Effector memory CD4-positive, alpha-beta T cell (primary cell): ENCODE results near the gene RORC.

ENCODE experiments used
- DNase-seq, 3 donors: peaks; one replicate each; pipeline ENCODE4 v3.0.0-alpha.2; 2020
- H3K27ac ChIP-seq: 2 replicates; pipeline ENCODE4 v1.7.0; 2013; ENCODE audit warnings: mild to moderate bottlenecking, low read length, moderate library complexity; ENCODE audit not compliant: insufficient read depth, poor library complexity, severe bottlenecking
- H3K27me3 ChIP-seq: replicated peaks from 2 replicates; pipeline ENCODE4 v1.7.0; 2013; ENCODE audit warnings: mild to moderate bottlenecking, low read length; ENCODE audit not compliant: insufficient read depth, control insufficient read depth, poor library complexity, severe bottlenecking
- H3K36me3 ChIP-seq: 2 replicates; pipeline ENCODE4 v1.7.0; 2013; ENCODE audit warnings: mild to moderate bottlenecking, low read length, moderate library complexity; ENCODE audit not compliant: control insufficient read depth, insufficient read depth
- H3K4me1 ChIP-seq: 2 replicates; pipeline ENCODE4 v1.7.0; 2013; ENCODE audit warnings: low read length, mild to moderate bottlenecking; ENCODE audit not compliant: control insufficient read depth, insufficient read depth, poor library complexity, severe bottlenecking
- H3K4me3 ChIP-seq: 2 replicates; pipeline ENCODE4 v1.7.0; 2013; ENCODE audit warnings: low read length, low read depth, mild to moderate bottlenecking; ENCODE audit not compliant: insufficient read depth, poor library complexity, severe bottlenecking
- H3K9me3 ChIP-seq: 2 replicates; pipeline ENCODE4 v1.7.0; 2013; ENCODE audit warnings: mild to moderate bottlenecking, low read length, moderate library complexity; ENCODE audit not compliant: control insufficient read depth

RORC gene

GRCh38 chr1:151851886-151852285 is 20.3 kb upstream of the RORC start:
- H3K4me1 ChIP-seq = no peaks in the 10 kb centered on the region
- peaks cover 3% of the 10 kb centered on the region for H3K36me3 ChIP-seq
- H3K27ac ChIP-seq = no peak overlapping the region
- no peaks in the 10 kb centered on the region for H3K27me3 ChIP-seq
- H3K4me3 ChIP-seq = no peak overlapping the region
- no peaks in the 10 kb centered on the region for H3K9me3 ChIP-seq
- DNase-seq = no peak

DNA sequence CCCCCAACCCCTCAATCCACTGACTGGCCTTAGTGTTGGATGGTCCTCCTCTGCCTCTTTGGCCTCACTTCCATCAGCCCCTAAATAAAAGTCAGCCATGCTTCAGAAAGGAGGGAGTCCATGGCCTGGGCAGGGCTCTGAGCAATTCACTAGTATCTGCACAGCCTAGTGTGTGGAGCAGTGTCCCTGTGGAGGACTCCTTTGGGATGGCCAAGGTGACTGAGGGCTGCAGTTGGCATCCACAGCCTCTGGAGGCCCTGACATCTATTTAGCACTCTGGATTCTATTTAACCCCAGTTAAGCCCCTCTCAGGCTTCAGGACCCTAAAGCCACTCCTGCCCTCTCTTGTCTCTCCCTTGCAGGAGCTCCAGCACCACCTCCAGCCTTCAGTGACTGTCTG is 18.3 kb upstream of the RORC start:
- Histone ChIP-seq H3K4me3 (no peak overlapping the region), H3K27me3 (no peaks in the 10 kb centered on the region), H3K9me3 (no peaks in the 10 kb centered on the region), H3K4me1 (no peaks in the 10 kb centered on the region), H3K36me3 (peaks cover 3% of the 10 kb centered on the region), H3K27ac (no peak overlapping the region)
- no peak for DNase-seq

GRCh38 chr1:151849126-151849525 is 17.5 kb upstream of the RORC start:
- no peaks in the 10 kb centered on the region for H3K9me3 ChIP-seq
- no peaks in the 10 kb centered on the region for H3K27me3 ChIP-seq
- H3K4me1 ChIP-seq = no peaks in the 10 kb centered on the region
- peaks cover 3% of the 10 kb centered on the region for H3K36me3 ChIP-seq
- no peak for DNase-seq
- no peak overlapping the region for H3K27ac ChIP-seq
- no peak overlapping the region for H3K4me3 ChIP-seq

- DNase-seq = no peak
- Histone ChIP-seq H3K4me1 (no peaks in the 10 kb centered on the region), H3K9me3 (no peaks in the 10 kb centered on the region), H3K27ac (no peak overlapping the region), H3K4me3 (no peak overlapping the region), H3K36me3 (peaks cover 3% of the 10 kb centered on the region), H3K27me3 (no peaks in the 10 kb centered on the region)
Observed at GRCh38 chr1:151847867-151848596, 16.4 kb upstream of the RORC start.

DNA sequence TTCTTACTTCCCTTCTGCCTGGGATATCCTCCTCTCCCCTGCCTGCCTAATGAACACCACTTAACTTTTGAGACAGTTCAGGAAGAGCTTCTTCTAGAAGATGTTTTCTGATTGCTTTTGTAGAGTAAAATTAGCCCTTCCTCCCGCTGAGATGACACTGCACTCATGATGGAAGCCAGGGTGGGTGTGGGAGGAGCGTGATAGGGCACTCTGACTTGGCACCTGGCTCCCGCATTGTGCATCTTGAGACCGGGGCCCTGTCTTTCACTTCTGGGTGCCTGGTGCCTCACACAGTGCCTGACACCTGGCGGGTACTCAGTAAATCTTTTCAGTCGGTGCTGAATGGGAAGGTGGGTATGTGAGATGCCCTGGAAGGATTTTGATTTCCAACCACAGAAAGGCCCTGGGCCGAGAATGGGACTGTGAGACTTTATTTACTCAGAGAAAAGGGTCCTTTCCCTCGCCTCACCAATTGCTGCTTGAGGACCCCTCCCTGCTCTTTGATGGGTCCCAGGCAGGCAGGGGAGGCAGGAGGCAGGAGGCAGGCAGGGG is 15.2 kb upstream of the RORC start:
- no peaks in the 10 kb centered on the region for H3K9me3 ChIP-seq
- H3K4me1 ChIP-seq = no peaks in the 10 kb centered on the region
- H3K27ac ChIP-seq = no peak overlapping the region
- no peak for DNase-seq
- no peaks in the 10 kb centered on the region for H3K27me3 ChIP-seq
- H3K36me3 ChIP-seq = no peaks in the 10 kb centered on the region
- H3K4me3 ChIP-seq = no peak overlapping the region

- no peaks in the 10 kb centered on the region for H3K27me3 ChIP-seq
- no peak for DNase-seq
- H3K27ac ChIP-seq = no peak overlapping the region
- H3K4me1 ChIP-seq = no peaks in the 10 kb centered on the region
- no peaks in the 10 kb centered on the region for H3K9me3 ChIP-seq
- H3K36me3 ChIP-seq = no peaks in the 10 kb centered on the region
- no peak overlapping the region for H3K4me3 ChIP-seq
Observed at GRCh38 chr1:151846062-151846568, 14.5 kb upstream of the RORC start.

DNA sequence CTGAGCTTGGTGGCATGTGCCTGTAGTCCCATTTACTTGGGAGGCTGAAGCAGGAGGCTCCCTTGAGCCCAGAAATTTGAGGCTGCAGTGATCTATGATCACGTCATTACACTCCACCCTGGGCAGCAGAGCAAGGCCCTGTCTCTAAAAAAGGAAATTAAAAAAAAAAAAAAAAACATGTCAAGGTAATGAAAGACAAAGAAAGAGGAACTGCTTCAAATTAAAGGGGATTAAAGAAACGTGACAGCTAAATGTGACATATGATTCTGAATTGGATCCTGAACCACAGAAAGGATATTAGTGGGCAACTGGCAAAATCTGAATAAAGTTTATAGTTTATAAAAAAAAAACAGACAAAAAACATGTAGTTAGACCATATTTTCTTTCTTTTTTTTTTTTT is 11.8 kb upstream of the RORC start:
- DNase-seq = no peak

GRCh38 chr1:151841141-151841540 is 9.5 kb upstream of the RORC start:
- no peaks in the 10 kb centered on the region for H3K27me3 ChIP-seq
- DNase-seq = no peak
- no peaks in the 10 kb centered on the region for H3K36me3 ChIP-seq
- H3K4me1 ChIP-seq = peaks cover 44% of the 10 kb centered on the region
- H3K9me3 ChIP-seq = no peaks in the 10 kb centered on the region
- no peak overlapping the region for H3K27ac ChIP-seq
- no peak overlapping the region for H3K4me3 ChIP-seq

More for the DNA sequence above, 11.8 kb upstream of the RORC start:
- H3K9me3 ChIP-seq = no peaks in the 10 kb centered on the region
- no peaks in the 10 kb centered on the region for H3K27me3 ChIP-seq
- H3K27ac ChIP-seq = no peak overlapping the region
- H3K36me3 ChIP-seq = no peaks in the 10 kb centered on the region
- no peak overlapping the region for H3K4me3 ChIP-seq
- peaks cover 23% of the 10 kb centered on the region for H3K4me1 ChIP-seq

DNA sequence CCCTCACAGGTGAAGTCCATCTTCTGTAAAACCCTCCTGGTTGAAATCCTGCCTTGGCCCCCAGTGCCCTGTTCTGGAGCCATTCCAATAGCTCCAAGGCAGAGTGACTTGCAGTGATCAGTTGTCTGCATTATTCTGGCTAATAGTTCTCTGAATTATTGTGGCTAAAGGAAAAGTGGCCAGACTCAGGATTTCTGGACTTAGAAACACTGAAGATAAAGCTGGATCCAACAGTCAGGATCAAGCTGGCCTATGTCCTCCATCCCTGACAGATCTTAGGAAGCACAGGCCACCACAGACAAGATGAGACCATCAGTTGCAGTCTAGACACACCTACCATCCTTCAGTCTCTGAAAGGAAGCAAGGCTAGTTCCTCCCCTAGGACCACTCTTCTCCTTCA is 8.8 kb upstream of the RORC start:
- peaks cover 44% of the 10 kb centered on the region for H3K4me1 ChIP-seq
- H3K27ac ChIP-seq = peak overlapping the region; percentile 80
- H3K4me3 ChIP-seq = peak overlapping the region; percentile 63

More for the DNA sequence above, 8.8 kb upstream of the RORC start:
- Histone ChIP-seq H3K27me3 (no peaks in the 10 kb centered on the region), H3K36me3 (no peaks in the 10 kb centered on the region), H3K9me3 (no peaks in the 10 kb centered on the region)
- no peak for DNase-seq
